Fibroblast of pulmonary artery (primary cell): ENCODE results near the gene GREB1.

Source experiments
- DNase-seq: peaks from one replicate; pipeline ENCODE4 v3.0.0-alpha.2; 2010; ENCODE audit warnings: low read depth
- H3K4me3 ChIP-seq: replicated peaks from 2 replicates; pipeline ENCODE4 v1.5.1; 2011; ENCODE audit warnings: low read depth, mild to moderate bottlenecking, control low read depth, low read length, moderate library complexity
- CTCF ChIP-seq: IDR thresholded peaks from 2 replicates; pipeline ENCODE4 v1.5.1; 2011; ENCODE audit warnings: mild to moderate bottlenecking, control low read depth, low read length, inconsistent platforms; ENCODE audit errors: missing control alignments

Gene GREB1

GRCh38 chr2:11616851-11617415 lies 83.1 kb downstream of the GREB1 start:
- DNase-seq = no peak
- H3K4me3 ChIP-seq = no peak overlapping the region
- no peak for TF ChIP-seq CTCF

GRCh38 chr2:11617527-11617926 lies 83.7 kb downstream of the GREB1 start:
- no peak for TF ChIP-seq CTCF
- H3K4me3 ChIP-seq = no peak overlapping the region
- DNase-seq = no peak

GRCh38 chr2:11617984-11618707 lies 84.3 kb downstream of the GREB1 start:
- H3K4me3 ChIP-seq = no peak overlapping the region
- no peak for DNase-seq
- TF ChIP-seq CTCF = no peak

- H3K4me3 ChIP-seq = no peak overlapping the region
- TF ChIP-seq CTCF = no peak
- DNase-seq = no peak
Measured at GRCh38 chr2:11618708-11619062, 84.8 kb downstream of the GREB1 start.

GRCh38 chr2:11621410-11621809 lies 87.6 kb downstream of the GREB1 start:
- no peak for TF ChIP-seq CTCF
- no peak for DNase-seq
- H3K4me3 ChIP-seq = no peak overlapping the region

- no peak for DNase-seq
- TF ChIP-seq CTCF = no peak
- H3K4me3 ChIP-seq = no peak overlapping the region
Measured at GRCh38 chr2:11622611-11623010, 88.8 kb downstream of the GREB1 start.

GRCh38 chr2:11624893-11625292 lies 91.0 kb downstream of the GREB1 start:
- no peak for TF ChIP-seq CTCF
- DNase-seq = no peak
- H3K4me3 ChIP-seq = no peak overlapping the region
